NB4 (cell line): ENCODE measurements around the gene ACMSD.

Experiments
- CTCF ChIP-seq: IDR thresholded peaks from one replicate; pipeline ENCODE4 v1.5.1; 2012; ENCODE audit warnings: low read depth, low read length
- MYC ChIP-seq: IDR thresholded peaks from 2 replicates; pipeline ENCODE4 v1.6.1; 2011; ENCODE audit warnings: low read depth, low read length

- TF ChIP-seq MYC (no peak), CTCF (no peak)
Observed at GRCh38 chr2:134845028-134845427, 6.6 kb downstream of the ACMSD start.
